Endothelial cell of umbilical vein (primary cell): ENCODE data around the gene SAMD11. TPM values are rescaled to one million over a fixed set of nuclear protein-coding genes. Genes with fewer than 3 reads are reported as not detected.

Experiments
- BruUV-seq: library from RNA; stranded (reverse); fragments of 400-500 nt; replicated peaks from 2 replicates; lab custom pipeline; 2021; lab: Mats Ljungman, UMichigan
- CTCF ChIA-PET: fragments of 300-600, 350-600 bp; sonication (Branson Sonifier 250); formaldehyde crosslinking; loops from one replicate; lab custom pipeline; 2021; ENCODE audit warnings: antibody characterized with exemption, inconsistent platforms; lab: Charles Lee
- POLR2A ChIA-PET: fragments of 300-600, 350-600 bp; sonication (Branson Sonifier 250); formaldehyde crosslinking; loops from one replicate; lab custom pipeline; 2021; ENCODE audit warnings: antibody characterized with exemption, inconsistent platforms; lab: Charles Lee
- DNase-seq: peaks from one replicate; pipeline ENCODE4 v3.0.0-alpha.2; 2011; ENCODE audit warnings: low read depth, low spot score
- FAIRE-seq: peaks from 2 replicates; lab custom pipeline; 2011; peaks lifted over from hg19 to GRCh38; lab: Jason Lieb, UNC
- H2AFZ ChIP-seq: 2 replicates; pipeline ENCODE4 v1.6.0; 2012; ENCODE audit warnings: low read depth, low read length, control low read depth, inconsistent platforms
- H3K27ac ChIP-seq: 2 replicates; pipeline ENCODE4 v1.5.1; 2011; ENCODE audit warnings: low read depth, mild to moderate bottlenecking, control low read depth, low read length, moderate library complexity; ENCODE audit not compliant: insufficient read depth
- H3K27me3 ChIP-seq, 2 experiments: 2 replicates each; pipeline versions ENCODE4 v1.6.0 to v1.6.1; 2011; ENCODE audit warnings: low read length in 2 of 2, mixed read lengths in 1 of 2; ENCODE audit not compliant: control insufficient read depth in 2 of 2, insufficient read depth in 2 of 2
- H3K36me3 ChIP-seq, 2 experiments: 2 replicates in 1 of 2; 3 replicates in 1 of 2; pipeline ENCODE4 v1.5.1; 2011; ENCODE audit warnings: low read length in 2 of 2, mild to moderate bottlenecking in 1 of 2, moderate library complexity in 1 of 2; ENCODE audit not compliant: control insufficient read depth in 2 of 2, insufficient read depth in 2 of 2; ENCODE audit errors: extremely low read depth in 1 of 2
- H3K4me1 ChIP-seq: 3 replicates; pipeline ENCODE4 v1.5.1; 2011; ENCODE audit warnings: mild to moderate bottlenecking, low read length; ENCODE audit not compliant: control insufficient read depth, insufficient read depth; ENCODE audit errors: extremely low read depth
- H3K4me2 ChIP-seq: 2 replicates; pipeline ENCODE4 v1.6.1; 2011; ENCODE audit warnings: low read length, control low read depth, mixed read lengths; ENCODE audit not compliant: insufficient read depth
- H3K4me3 ChIP-seq, 3 experiments: fragments of 200-600 bp in 1 of 3; sonication (generic), shearing (Covaris generic) in 1 of 3; replicated peaks in 1 of 3; 2 replicates each; pipeline ENCODE4 v1.5.1; 2011 to 2016; ENCODE audit warnings: control low read depth in 3 of 3, low read length in 3 of 3, mild to moderate bottlenecking in 2 of 3, inconsistent platforms in 1 of 3, low read depth in 1 of 3, moderate library complexity in 1 of 3; ENCODE audit not compliant: insufficient read depth in 1 of 3
- H3K79me2 ChIP-seq: 2 replicates; pipeline ENCODE4 v1.6.0; 2012; ENCODE audit warnings: low read length, inconsistent platforms; ENCODE audit not compliant: control insufficient read depth, insufficient read depth
- H3K9ac ChIP-seq: replicated peaks from 2 replicates; pipeline ENCODE3; 2011; ENCODE audit warnings: low read length, control low read depth; ENCODE audit not compliant: insufficient read depth; ENCODE audit errors: extremely low read depth
- H3K9me1 ChIP-seq: replicated peaks from 3 replicates; pipeline ENCODE4 v1.6.0; 2011; ENCODE audit warnings: mild to moderate bottlenecking, low read length; ENCODE audit not compliant: control insufficient read depth, insufficient read depth; ENCODE audit errors: extremely low read depth
- H3K9me3 ChIP-seq: replicated peaks from 2 replicates; pipeline ENCODE4 v1.5.1; 2012; ENCODE audit warnings: low read length, inconsistent platforms; ENCODE audit not compliant: control insufficient read depth, insufficient read depth
- H4K20me1 ChIP-seq: replicated peaks from 2 replicates; pipeline ENCODE3; 2011; ENCODE audit warnings: mild to moderate bottlenecking, low read length; ENCODE audit not compliant: control insufficient read depth, insufficient read depth; ENCODE audit errors: extremely low read depth
- EZH2 ChIP-seq: IDR thresholded peaks from 2 replicates; pipeline ENCODE4 v1.6.1; 2012; ENCODE audit warnings: borderline replicate concordance, low read depth, mild to moderate bottlenecking, moderate library complexity, low read length, inconsistent platforms; ENCODE audit not compliant: severe bottlenecking
- FOS ChIP-seq: IDR thresholded peaks from 2 replicates; pipeline ENCODE4 v1.6.1; 2011; ENCODE audit warnings: mild to moderate bottlenecking, low read length, moderate library complexity, borderline replicate concordance; ENCODE audit not compliant: insufficient read depth
- POLR2AphosphoS5 ChIP-seq: IDR thresholded peaks from 2 replicates; pipeline ENCODE4 v1.6.1; 2012; ENCODE audit warnings: low read depth, mild to moderate bottlenecking, control low read depth, low read length, moderate library complexity; ENCODE audit not compliant: insufficient read depth
- dilution Hi-C: fragments of 300-500 bp; cut with MboI; formaldehyde crosslinking; loops from one replicate; pipeline ENCODE4 v1.15.0; 2019; ENCODE audit warnings: low sequenced_read_pairs; ENCODE audit not compliant: extremely low pct_ligation_motif_present
- intact Hi-C: fragments of 100-400 bp; cut with micrococcal nuclease; formaldehyde crosslinking; loops from one replicate; pipeline ENCODE4 v1.10.0; 2022
- polyA plus RNA-seq, 4 experiments: library from polyadenylated mRNA; depleted of rRNA in 3 of 4; stranded (reverse) in 3 of 4; unstranded in 1 of 4; fragments of >200 nt; gene quantifications; 2 replicates each; pipeline versions ENCODE4 v1.2.1 to v1.2.3, GENCODE V29; 2011 to 2012; ENCODE audit warnings: missing spikeins in 1 of 4
- total RNA-seq: library from RNA; stranded (reverse); gene quantifications from 2 replicates; pipeline ENCODE4 v1.2.3, GENCODE V29; 2021

The SAMD11 gene
- total and polyA plus RNA-seq, 2 donors (not counting 3 experiments of a cell fraction or from before 2014, with no cell fraction given), result not detected

DNA sequence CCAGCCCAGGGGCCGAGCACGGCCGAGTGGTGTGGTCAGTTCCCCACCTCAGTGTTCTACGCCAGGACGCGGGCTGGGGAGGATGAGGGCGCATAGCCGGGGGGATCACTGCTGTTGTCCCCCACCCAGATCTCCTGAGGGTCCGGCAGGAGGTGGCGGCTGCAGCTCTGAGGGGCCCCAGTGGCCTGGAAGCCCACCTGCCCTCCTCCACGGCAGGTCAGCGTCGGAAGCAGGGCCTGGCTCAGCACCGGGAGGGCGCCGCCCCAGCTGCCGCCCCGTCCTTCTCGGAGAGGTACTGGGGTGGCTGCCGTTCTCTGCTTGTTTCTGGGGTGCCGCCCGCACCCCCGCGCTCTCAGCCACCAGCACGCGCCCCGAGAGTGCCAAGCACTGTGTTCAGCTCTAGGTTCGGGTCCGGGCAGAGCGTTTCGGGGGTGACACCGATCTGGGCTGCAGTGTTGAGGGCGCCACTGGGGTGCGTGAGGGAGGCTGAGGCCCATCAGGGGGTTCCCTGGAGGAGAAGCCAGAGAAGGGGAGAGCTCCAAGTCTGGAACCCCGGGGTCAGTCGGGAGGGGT lies 17.4 kb downstream of the SAMD11 start:
- FAIRE-seq (no peak), DNase-seq (no peak)
- peak; percentile 83 for TF ChIP-seq EZH2
- no peak for TF ChIP-seq FOS
- peaks cover 7 to 29% of the 10 kb centered on the region in 2 experiments for H3K27me3 ChIP-seq
- H3K9ac ChIP-seq, result no peak overlapping the region
- H3K4me2 ChIP-seq, result peak overlapping the region; percentile 14
- dilution Hi-C loops (no loop called here), intact Hi-C loops (loop anchor here (2.0 kb wide), 1 partner anchor 20 kb away; the partner anchor contains the start of gene KLHL17)
- no TSS peak for BruUV-seq
- H3K9me3 ChIP-seq, result no peaks in the 10 kb centered on the region
- H2AFZ ChIP-seq, result peak overlapping the region; percentile 7
- H3K27ac ChIP-seq, result no peak overlapping the region
- H3K4me3 ChIP-seq, result no peak overlapping the region
- H4K20me1 ChIP-seq, result no peaks in the 10 kb centered on the region
- H3K9me1 ChIP-seq, result no peaks in the 10 kb centered on the region
- ChIA-PET CTCF (interaction anchor here (0.6 to 3.2 kb wide), 7 partner anchors 8 to 72 kb away, joined by 3 to 14 read pairs (median 4); partner anchors contain the start of genes NOC2L and PLEKHN1), POLR2A (no interaction called here)
- H3K36me3 ChIP-seq, result peaks cover 0 to 9% of the 10 kb centered on the region in 2 experiments
- H3K4me1 ChIP-seq, result peaks cover 12% of the 10 kb centered on the region
- no peaks in the 10 kb centered on the region for H3K79me2 ChIP-seq

DNA sequence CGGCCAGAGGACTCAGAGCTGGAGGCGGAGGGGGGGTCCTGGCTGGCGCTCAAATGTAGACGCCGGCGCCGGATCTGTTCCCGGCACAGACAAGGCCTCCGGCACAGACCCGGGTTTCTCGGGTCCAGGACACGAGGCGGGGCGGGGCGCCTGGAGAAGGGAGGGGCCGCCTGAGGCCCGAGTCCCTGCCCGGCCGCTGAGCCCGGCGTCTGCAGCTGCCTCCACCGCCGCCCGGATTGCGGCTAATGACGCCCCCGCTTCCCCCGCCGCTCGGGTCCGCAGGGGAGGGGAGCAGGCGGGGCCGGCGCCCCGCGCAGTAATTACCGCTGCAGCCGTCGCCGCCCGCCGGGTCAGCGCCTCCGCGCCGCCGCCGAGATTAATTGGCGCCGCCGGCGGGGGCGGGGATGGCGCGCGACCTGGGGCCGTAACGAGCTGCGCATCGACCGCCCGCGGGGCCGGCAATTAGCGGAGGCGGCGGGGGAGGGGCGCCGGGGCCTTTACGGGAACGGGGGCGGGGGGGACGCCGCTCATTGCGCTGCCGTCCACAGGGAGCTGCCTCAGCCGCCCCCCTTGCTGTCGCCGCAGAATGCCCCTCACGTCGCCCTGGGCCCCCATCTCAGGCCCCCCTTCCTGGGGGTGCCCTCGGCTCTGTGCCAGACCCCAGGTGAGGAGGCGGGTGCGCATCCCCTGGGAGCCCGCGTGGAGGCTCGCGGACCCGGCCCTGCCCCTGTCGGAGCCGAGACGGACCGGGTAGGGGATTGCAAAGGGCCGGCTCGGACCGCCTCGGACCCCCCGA lies 18.1 kb downstream of the SAMD11 start:
- H3K4me3 ChIP-seq, result no peak overlapping the region
- H3K4me1 ChIP-seq, result peaks cover 12% of the 10 kb centered on the region
- H3K9me3 ChIP-seq, result no peaks in the 10 kb centered on the region
- ChIA-PET CTCF (interaction anchor here (0.6 to 3.2 kb wide), 8 partner anchors 8 to 72 kb away, joined by 3 to 14 read pairs (median 3); partner anchors contain the start of genes NOC2L and PLEKHN1), POLR2A (no interaction called here)
- H3K9ac ChIP-seq, result no peak overlapping the region
- DNase-seq (peak; percentile 16), FAIRE-seq (no peak)
- no peak overlapping the region for H2AFZ ChIP-seq
- dilution Hi-C loops (no loop called here), intact Hi-C loops (loop anchor here (2.0 kb wide), 1 partner anchor 19 kb away; the partner anchor contains the start of gene KLHL17)
- TF ChIP-seq EZH2 (peak; percentile 12), POLR2AphosphoS5 (no peak)
- H3K27me3 ChIP-seq, result peaks cover 7 to 29% of the 10 kb centered on the region in 2 experiments
- H3K4me2 ChIP-seq, result peak overlapping the region; percentile 14
- no peak overlapping the region for H3K27ac ChIP-seq
- no peaks in the 10 kb centered on the region for H3K79me2 ChIP-seq
- H3K9me1 ChIP-seq, result no peaks in the 10 kb centered on the region
- peaks cover 0 to 9% of the 10 kb centered on the region in 2 experiments for H3K36me3 ChIP-seq
- no peaks in the 10 kb centered on the region for H4K20me1 ChIP-seq
- BruUV-seq, result no TSS peak
